Caco-2 (cell line): ENCODE data around the gene LYST. TPM values are rescaled to one million over a fixed set of nuclear protein-coding genes. Genes with fewer than 3 reads are reported as not detected.

ENCODE experiments used
- BruUV-seq: library from RNA; stranded (reverse); fragments of 400-500 nt; replicated peaks from 2 replicates; lab custom pipeline; 2021; lab: Mats Ljungman, UMichigan
- CTCF ChIA-PET: fragments of 300-600 bp; sonication (Branson Sonifier 250); formaldehyde crosslinking; loops from one replicate; lab custom pipeline; 2022; ENCODE audit warnings: antibody characterized with exemption; lab: Charles Lee
- POLR2A ChIA-PET: fragments of 300-600 bp; sonication (Branson Sonifier 250); formaldehyde crosslinking; loops from one replicate; lab custom pipeline; 2022; ENCODE audit warnings: antibody characterized with exemption; lab: Charles Lee
- DNase-seq, 2 experiments: peaks; one replicate each; pipeline versions ENCODE4 v3.0.0 to v3.0.0-alpha.2; 2020 to 2022
- H3K27me3 ChIP-seq: replicated peaks from 2 replicates; pipeline ENCODE4 v1.6.0; 2011; ENCODE audit warnings: low read length; ENCODE audit not compliant: control insufficient read depth, insufficient read depth
- H3K36me3 ChIP-seq: 2 replicates; pipeline ENCODE4 v1.5.1; 2011; ENCODE audit warnings: low read length; ENCODE audit not compliant: control insufficient read depth, insufficient read depth
- H3K4me1 ChIP-seq: fragments of 250-450 bp; sonication (Bioruptor Pico); 2 replicates; pipeline ENCODE4 v1.5.1; 2020; ENCODE audit warnings: mild to moderate bottlenecking
- H3K4me3 ChIP-seq: 2 replicates; pipeline ENCODE4 v1.5.1; 2011; ENCODE audit warnings: low read depth, mild to moderate bottlenecking, control low read depth, low read length
- H3K9me3 ChIP-seq: fragments of 250-450 bp; sonication (Bioruptor Pico); 2 replicates; pipeline ENCODE4 v1.5.1; 2020; ENCODE audit warnings: mild to moderate bottlenecking, moderate library complexity
- H3K27ac Mint-ChIP-seq: one replicate; pipeline ENCODE4 v1.8.0; 2022; ENCODE audit warnings: mixed read lengths; ENCODE audit not compliant: unreplicated experiment
- H3K27me3 Mint-ChIP-seq: one replicate; pipeline ENCODE4 v1.8.0; 2022; ENCODE audit warnings: mixed read lengths; ENCODE audit not compliant: insufficient read depth, unreplicated experiment
- H3K36me3 Mint-ChIP-seq: one replicate; pipeline ENCODE4 v1.8.0; 2022; ENCODE audit warnings: mild to moderate bottlenecking, mixed read lengths; ENCODE audit not compliant: insufficient read depth, unreplicated experiment
- H3K4me1 Mint-ChIP-seq: one replicate; pipeline ENCODE4 v1.8.0; 2022; ENCODE audit warnings: low read depth, mixed read lengths; ENCODE audit not compliant: unreplicated experiment
- H3K4me3 Mint-ChIP-seq: one replicate; pipeline ENCODE4 v1.8.0; 2022; ENCODE audit warnings: mild to moderate bottlenecking, moderate library complexity, mixed read lengths; ENCODE audit not compliant: unreplicated experiment
- H3K9me3 Mint-ChIP-seq: one replicate; pipeline ENCODE4 v1.8.0; 2022; ENCODE audit warnings: mixed read lengths; ENCODE audit not compliant: unreplicated experiment
- intact Hi-C: fragments of 100-400 bp; cut with micrococcal nuclease; formaldehyde crosslinking; loops from one replicate; pipeline ENCODE4 v1.10.0; 2022; ENCODE audit not compliant: unreplicated experiment
- total RNA-seq: library from RNA; stranded (reverse); gene quantifications from 2 replicates; pipeline ENCODE4 v1.2.3, GENCODE V29; 2022
- TF ChIP-seq, protein P1 (sequence below), 2 experiments: fragments of 200-600 bp in 1 of 2; IDR thresholded peaks; 1 replicate in 1 of 2; 2 replicates in 1 of 2; pipeline versions ENCODE4 v1.5.1 to v1.8.0; 2011 to 2022; ENCODE audit warnings: antibody characterized with exemption in 1 of 2, control low read depth in 1 of 2, inconsistent platforms in 1 of 2, low read depth in 1 of 2, low read length in 1 of 2, mild to moderate bottlenecking in 1 of 2, moderate library complexity in 1 of 2; ENCODE audit not compliant: insufficient read depth in 1 of 2, severe bottlenecking in 1 of 2, unreplicated experiment in 1 of 2

The LYST gene
- total RNA-seq, 1 experiment from 2014 or later: 5.6 TPM

DNA sequence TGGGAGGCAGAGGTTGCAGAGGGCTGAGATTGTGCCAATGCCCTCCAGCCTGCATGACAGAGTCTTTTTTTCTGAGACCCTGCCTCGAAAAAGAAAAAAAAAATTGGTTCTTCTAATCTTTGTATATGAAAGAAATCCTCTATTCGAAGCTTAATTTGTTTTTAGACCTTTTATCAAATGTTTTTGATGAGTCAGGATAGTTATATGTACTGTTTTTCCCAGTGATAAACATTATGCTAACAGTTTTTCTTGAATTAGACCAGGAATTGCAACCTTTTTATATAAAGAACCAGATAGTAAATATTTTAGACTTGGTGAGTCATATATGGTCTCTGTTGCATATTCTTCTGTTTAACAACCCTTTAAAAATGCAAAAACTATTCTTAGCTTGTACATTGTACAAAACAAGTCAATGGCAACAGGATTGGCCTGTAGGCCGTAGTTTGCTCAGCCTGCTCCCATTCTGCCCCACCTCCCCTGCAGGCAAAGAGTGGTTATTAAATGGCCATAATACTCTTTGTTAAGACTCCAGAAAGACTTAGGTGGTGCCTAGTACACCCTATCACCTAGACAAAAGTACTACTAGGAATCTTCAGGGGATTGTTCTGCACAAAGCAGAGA is 45.2 kb downstream of the LYST start:
- no peaks in the 10 kb centered on the region for H3K4me1 ChIP-seq
- no peaks in the 10 kb centered on the region for H3K9me3 ChIP-seq
- H3K4me3 Mint-ChIP-seq: no peak overlapping the region
- ChIA-PET POLR2A (no interaction called here), CTCF (interaction anchor here (0.6 kb wide), 1 partner anchor 24 kb away, joined by 3 read pairs; no protein-coding TSS in a partner anchor)
- intact Hi-C loops: no loop called here
- no peak for DNase-seq
- no peaks in the 10 kb centered on the region for H3K27me3 ChIP-seq
- H3K36me3 Mint-ChIP-seq: no peaks in the 10 kb centered on the region
- H3K27me3 Mint-ChIP-seq: no peaks in the 10 kb centered on the region
- H3K4me3 ChIP-seq: no peak overlapping the region
- BruUV-seq: no TSS peak
- no peak overlapping the region for H3K27ac Mint-ChIP-seq
- no peaks in the 10 kb centered on the region for H3K9me3 Mint-ChIP-seq
- TF ChIP-seq, protein P1, sequence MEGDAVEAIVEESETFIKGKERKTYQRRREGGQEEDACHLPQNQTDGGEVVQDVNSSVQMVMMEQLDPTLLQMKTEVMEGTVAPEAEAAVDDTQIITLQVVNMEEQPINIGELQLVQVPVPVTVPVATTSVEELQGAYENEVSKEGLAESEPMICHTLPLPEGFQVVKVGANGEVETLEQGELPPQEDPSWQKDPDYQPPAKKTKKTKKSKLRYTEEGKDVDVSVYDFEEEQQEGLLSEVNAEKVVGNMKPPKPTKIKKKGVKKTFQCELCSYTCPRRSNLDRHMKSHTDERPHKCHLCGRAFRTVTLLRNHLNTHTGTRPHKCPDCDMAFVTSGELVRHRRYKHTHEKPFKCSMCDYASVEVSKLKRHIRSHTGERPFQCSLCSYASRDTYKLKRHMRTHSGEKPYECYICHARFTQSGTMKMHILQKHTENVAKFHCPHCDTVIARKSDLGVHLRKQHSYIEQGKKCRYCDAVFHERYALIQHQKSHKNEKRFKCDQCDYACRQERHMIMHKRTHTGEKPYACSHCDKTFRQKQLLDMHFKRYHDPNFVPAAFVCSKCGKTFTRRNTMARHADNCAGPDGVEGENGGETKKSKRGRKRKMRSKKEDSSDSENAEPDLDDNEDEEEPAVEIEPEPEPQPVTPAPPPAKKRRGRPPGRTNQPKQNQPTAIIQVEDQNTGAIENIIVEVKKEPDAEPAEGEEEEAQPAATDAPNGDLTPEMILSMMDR (IDR thresholded peaks at IDR 0.05; ENCODE audit: insufficient read depth in 1 of 2, low read depth in 1 of 2, low read length in 1 of 2, severe bottlenecking in 1 of 2, unreplicated experiment in 1 of 2): no peak
- H3K36me3 ChIP-seq: no peaks in the 10 kb centered on the region
- no peaks in the 10 kb centered on the region for H3K4me1 Mint-ChIP-seq

DNA sequence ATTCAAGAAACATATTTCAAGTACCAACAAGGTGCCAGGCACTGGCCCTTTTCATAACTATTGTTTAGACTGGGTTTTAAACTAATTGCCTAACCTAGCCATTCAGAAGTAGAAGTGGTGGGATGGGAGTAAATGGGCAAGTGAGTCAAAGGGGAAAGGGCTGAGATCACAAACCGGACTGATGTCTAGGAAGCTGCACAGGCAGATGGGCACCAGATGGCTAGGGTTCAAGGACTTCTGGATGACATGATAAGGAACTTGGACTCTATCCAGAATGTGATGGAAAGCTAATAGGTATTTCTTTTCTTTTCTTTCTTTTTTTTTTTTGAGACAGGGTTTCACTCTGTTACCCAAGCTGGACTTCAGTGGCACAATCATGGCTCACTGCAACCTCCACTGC is 46.6 kb downstream of the LYST start:
- no peaks in the 10 kb centered on the region for H3K36me3 Mint-ChIP-seq

DNA sequence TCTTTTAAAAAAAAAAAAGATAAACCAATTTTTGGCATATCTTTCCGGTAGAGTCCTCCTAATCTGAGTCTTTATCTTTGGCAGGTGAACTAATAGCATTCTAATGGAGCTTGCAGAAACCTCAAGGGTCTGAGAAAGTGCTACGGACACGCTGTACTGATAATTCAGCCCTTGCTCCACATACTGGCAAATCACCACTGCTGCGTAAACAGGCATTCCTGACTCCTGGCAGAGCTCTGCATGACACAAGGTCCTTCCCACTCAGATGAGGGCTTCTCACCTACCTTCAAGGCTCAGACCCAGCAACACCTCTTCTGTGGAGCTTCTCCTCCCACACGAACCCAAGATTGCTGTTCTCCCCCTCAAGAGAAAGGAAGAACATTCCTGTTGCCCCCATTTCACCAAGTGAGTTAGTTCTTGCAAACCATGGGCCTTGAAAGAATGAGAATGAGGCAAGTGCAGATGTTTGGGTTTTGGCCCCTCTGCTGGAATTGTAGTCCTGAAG is 48.0 kb downstream of the LYST start:
- Mint-ChIP-seq H3K27me3 (no peaks in the 10 kb centered on the region), H3K27ac (no peak overlapping the region), H3K36me3 (no peaks in the 10 kb centered on the region), H3K4me1 (no peaks in the 10 kb centered on the region), H3K4me3 (no peak overlapping the region), H3K9me3 (no peaks in the 10 kb centered on the region)
- TF ChIP-seq, protein P1 (IDR thresholded peaks at IDR 0.05; ENCODE audit: insufficient read depth in 1 of 2, low read depth in 1 of 2, low read length in 1 of 2, severe bottlenecking in 1 of 2, unreplicated experiment in 1 of 2): no peak
- Histone ChIP-seq H3K27me3 (no peaks in the 10 kb centered on the region), H3K9me3 (no peaks in the 10 kb centered on the region), H3K4me1 (no peaks in the 10 kb centered on the region), H3K36me3 (no peaks in the 10 kb centered on the region), H3K4me3 (no peak overlapping the region)
- CTCF ChIA-PET: interaction anchor here (0.6 kb wide), 1 partner anchor 42 kb away, joined by 3 read pairs; no protein-coding TSS in a partner anchor
- POLR2A ChIA-PET: no interaction called here
- no peak for DNase-seq
- intact Hi-C loops: no loop called here
- no TSS peak for BruUV-seq

More for the DNA sequence above, 46.6 kb downstream of the LYST start:
- ChIA-PET CTCF (interaction anchor here (0.7 kb wide), 1 partner anchor 13 kb away, joined by 3 read pairs; no protein-coding TSS in a partner anchor), POLR2A (no interaction called here)
- H3K27me3 ChIP-seq: no peaks in the 10 kb centered on the region
- no TSS peak for BruUV-seq
- no peak for DNase-seq
- Mint-ChIP-seq H3K27ac (no peak overlapping the region), H3K27me3 (no peaks in the 10 kb centered on the region), H3K4me3 (no peak overlapping the region), H3K9me3 (no peaks in the 10 kb centered on the region), H3K4me1 (no peaks in the 10 kb centered on the region)
- TF ChIP-seq, protein P1 (IDR thresholded peaks at IDR 0.05; ENCODE audit: insufficient read depth in 1 of 2, low read depth in 1 of 2, low read length in 1 of 2, severe bottlenecking in 1 of 2, unreplicated experiment in 1 of 2): no peak
- H3K36me3 ChIP-seq: no peaks in the 10 kb centered on the region
- H3K4me3 ChIP-seq: no peak overlapping the region
- no peaks in the 10 kb centered on the region for H3K9me3 ChIP-seq
- intact Hi-C loops: no loop called here
- no peaks in the 10 kb centered on the region for H3K4me1 ChIP-seq
